HL-60/S4 (cell line): Measurements from ENCODE around the gene SHANK1.

Experiments
- in situ Hi-C: fragments of 300-500 bp; cut with MboI; formaldehyde crosslinking; loops from 2 replicates; pipeline ENCODE4 v1.14.3; 2022; ENCODE audit warnings: low sequenced_read_pairs

SHANK1 gene

DNA sequence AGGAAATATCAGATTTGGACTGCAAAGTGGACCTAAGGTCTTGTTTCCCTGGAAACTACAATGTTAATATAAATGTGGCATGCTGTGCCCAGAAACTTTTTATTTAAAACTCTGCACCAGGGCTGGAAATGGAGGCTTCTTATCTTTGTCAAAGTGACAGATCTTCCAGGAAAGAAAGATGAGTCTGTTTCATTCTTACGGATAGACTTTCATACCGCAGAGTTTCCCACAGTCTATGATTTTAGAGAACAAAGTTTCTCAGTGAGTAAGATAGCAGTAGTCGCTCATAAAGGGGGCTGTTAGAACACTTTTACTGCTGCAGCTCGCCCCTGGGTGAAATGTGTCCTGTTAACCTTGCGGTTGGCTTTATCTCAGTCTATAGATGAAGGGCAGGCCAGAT lies 10.3 kb upstream of the SHANK1 start:
- in situ Hi-C loops: no loop called here

DNA sequence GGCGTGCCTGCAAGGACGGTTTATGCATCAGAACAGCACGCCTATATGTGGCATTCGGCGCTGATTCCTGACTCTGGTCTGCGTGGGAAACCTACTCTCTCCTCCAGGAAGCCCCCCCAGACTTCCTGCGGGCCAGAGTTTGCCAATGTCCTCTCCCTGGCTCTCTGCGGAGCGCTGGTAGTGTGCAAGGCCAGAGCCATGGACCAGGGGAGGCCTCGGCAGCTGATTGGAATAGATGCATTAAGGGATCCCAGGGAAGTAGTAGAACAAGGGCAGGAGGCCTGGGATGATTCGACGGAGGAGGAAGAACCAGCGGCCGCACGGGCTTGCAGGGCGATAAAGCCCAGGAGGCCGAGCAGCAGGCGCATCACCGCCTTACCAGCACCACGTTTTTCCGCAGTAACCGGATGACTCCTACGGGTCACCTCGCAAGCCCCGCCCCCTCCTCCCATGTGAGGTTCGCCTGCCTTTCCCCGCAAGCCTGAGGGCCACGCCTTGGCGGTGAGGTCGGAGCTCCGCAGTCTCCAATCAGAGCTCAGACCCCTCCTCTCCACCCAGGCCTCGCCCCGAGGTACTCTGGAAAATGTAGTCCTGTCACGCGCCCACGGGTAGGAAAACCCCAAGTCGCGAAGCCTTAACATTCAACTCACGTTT lies 8.6 kb upstream of the SHANK1 start:
- in situ Hi-C loops: no loop called here

DNA sequence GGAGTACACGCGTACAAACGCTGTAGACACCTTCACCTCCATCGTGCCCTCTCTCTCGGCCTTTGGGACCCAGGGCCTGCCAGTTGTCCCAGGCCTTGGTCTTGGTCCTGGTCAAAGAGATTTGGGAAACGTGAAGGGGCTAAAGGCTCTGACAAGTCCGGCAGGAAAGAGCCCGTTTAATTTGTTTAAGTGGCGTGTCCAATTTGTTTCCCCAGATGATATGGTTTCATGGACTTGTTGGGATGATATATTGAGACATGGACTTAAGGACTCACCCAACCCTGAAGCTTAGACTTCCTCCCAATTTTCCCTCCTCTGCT lies 6.3 kb upstream of the SHANK1 start:
- in situ Hi-C loops: no loop called here

DNA sequence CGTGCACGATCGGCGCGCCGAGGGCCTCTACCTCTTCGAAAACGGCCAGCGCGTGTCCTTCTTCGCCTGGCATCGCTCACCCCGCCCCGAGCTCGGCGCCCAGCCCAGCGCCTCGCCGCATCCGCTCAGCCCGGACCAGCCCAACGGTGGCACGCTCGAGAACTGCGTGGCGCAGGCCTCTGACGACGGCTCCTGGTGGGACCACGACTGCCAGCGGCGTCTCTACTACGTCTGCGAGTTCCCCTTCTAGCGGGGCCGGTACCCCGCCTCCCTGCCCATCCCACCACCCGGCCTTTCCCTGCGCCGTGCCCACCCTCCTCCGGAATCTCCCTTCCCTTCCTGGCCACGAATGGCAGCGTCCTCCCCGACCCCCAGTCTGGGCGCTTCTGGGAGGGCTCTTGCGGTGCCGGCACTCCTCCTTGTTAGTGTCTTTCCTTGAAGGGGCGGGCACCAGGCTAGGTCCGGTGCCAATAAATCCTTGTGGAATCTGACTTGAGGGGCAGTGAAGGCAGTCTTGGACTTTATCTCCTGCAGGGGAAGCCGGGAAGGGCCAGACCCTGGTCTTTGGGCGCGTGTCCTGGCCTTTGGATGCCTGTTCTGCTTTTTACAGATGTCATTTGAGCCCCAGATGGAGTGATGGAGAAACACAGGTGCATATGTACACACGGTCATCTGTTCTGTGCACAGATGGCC lies 5.8 kb upstream of the SHANK1 start:
- in situ Hi-C loops: no loop called here

DNA sequence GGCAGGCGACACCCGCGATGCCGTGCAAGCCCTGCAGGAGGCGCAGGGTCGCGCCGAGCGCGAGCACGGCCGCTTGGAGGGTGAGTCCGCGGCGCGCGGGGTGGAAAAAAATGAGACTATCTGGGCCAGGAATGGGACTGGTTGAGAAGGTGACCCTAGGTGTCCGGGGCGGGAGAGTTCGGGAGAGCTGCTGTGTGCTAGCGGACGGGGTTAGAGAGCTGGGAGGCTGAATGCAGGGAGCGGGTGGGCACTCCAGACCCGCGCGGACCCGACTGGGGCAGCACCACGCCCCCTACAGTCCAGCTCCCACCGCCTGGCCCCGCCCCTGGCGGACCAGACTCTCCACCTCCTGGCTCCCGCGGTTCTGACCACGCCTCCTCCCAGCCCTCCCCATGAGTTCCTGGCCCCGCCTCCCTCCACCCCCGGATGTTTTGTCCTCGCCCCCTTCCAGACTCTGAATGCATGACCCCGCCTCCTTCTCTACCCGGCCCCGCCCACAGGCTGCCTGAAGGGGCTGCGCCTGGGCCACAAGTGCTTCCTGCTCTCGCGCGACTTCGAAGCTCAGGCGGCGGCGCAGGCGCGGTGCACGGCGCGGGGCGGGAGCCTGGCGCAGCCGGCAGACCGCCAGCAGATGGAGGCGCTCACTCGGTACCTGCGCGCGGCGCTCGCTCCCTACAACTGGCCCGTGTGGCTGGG lies 5.1 kb upstream of the SHANK1 start:
- in situ Hi-C loops: no loop called here

- in situ Hi-C loops: no loop called here
Observed at GRCh38 chr19:50723735-50724521, 4.3 kb upstream of the SHANK1 start.

DNA sequence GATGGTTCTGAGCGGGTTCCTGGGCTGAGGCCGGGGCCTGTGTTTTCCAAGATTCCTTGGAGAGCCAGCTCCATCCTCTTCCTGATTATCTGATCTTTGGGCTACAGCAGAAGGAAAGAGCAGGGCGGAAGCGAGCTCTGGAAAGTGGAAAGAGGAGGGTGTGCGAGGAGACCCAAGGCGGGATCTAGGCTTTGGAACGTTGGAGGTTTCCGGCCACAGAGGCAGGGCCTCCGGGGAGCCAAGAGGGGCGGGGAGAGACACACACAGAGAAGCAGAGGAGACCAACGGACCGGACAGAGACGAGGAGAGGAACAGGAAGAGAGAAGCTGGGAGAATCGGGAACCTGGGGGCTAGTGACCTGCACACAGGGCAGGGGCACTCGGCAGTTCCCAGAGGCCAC lies 3.5 kb upstream of the SHANK1 start, which contains the start of gene CLEC11A:
CLEC11A (plus strand) TSS at position 296 of the 400 bp plus-strand sequence. CDS start 162 bp downstream, outside the sequence.
- in situ Hi-C loops: no loop called here

GRCh38 chr19:50722201-50723013 lies 2.8 kb upstream of the SHANK1 start:
- in situ Hi-C loops: no loop called here

- in situ Hi-C loops: no loop called here
Observed at GRCh38 chr19:50721441-50722137, 2.0 kb upstream of the SHANK1 start.

DNA sequence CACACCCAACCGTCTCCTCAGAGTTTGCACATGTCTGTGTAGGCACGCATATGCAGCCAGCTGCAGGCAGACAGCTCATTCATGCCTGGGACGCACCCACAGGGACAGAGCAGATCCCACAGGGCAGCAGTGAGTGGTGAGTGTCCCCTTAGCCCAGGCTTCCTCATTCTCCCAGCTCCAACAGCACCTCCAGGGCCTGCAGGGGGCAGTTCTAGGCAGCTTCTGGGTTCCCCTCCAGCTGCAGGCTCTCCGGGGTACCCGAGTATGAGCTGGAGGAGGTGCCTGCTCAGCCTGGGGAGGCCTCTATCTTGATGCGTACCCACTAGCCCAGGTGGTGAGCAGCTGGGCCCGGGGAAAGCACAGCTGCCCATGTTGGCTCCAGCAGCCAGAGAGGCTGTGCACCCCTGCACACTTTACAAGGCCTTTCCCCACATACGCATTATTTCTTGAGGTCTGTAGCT lies 1.3 kb upstream of the SHANK1 start:
- in situ Hi-C loops: no loop called here

DNA sequence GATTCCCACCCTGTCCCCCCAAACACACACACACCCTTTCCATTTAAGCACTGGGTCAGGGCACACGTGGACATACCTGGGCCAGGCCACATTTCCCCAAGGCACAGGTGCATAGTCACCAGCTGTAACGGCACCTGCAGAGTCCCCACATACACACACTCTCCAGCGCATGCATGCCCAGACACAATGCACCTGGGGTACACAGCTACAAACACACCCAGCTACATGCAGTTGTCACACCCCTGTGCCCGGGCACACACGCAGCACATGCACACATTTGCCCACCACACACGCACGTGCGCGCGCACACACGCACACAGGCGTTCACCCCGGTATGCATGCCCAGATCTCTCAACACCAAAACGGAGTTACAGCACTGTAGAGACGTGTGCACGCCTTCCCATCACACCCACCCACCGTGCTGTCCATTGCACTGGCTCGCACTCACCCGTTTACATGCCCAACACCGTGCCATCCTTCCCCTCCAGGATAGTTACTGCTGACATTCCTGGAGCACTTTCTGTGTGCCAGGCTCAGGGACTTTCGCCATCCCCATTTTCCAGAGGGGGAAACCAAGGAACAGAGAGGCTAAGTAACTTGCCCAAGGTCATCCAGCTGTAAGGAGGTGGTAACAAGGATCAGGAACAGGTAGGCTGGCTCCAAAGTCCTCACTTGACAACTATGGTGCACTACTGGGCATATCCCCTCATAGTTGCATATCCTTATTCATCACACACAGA lies 749 bp upstream of the SHANK1 start:
- in situ Hi-C loops: no loop called here

DNA sequence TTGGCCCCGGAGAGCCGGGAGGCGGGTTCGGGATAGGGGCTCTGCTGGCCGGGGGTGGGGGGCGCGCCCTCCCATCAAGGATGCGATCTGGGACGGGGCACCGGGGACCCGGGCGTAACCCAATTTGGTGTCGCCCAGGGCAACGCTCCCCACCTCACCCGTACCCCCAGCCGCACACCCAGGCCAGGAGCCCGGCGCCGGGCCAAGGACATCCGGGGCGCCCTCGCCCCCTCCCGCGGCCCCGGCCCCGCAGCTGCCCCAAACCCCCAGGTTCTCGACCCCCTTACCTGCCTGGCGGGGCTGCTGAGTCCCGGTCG lies 525 bp downstream of the SHANK1 start:
- in situ Hi-C loops: no loop called here

DNA sequence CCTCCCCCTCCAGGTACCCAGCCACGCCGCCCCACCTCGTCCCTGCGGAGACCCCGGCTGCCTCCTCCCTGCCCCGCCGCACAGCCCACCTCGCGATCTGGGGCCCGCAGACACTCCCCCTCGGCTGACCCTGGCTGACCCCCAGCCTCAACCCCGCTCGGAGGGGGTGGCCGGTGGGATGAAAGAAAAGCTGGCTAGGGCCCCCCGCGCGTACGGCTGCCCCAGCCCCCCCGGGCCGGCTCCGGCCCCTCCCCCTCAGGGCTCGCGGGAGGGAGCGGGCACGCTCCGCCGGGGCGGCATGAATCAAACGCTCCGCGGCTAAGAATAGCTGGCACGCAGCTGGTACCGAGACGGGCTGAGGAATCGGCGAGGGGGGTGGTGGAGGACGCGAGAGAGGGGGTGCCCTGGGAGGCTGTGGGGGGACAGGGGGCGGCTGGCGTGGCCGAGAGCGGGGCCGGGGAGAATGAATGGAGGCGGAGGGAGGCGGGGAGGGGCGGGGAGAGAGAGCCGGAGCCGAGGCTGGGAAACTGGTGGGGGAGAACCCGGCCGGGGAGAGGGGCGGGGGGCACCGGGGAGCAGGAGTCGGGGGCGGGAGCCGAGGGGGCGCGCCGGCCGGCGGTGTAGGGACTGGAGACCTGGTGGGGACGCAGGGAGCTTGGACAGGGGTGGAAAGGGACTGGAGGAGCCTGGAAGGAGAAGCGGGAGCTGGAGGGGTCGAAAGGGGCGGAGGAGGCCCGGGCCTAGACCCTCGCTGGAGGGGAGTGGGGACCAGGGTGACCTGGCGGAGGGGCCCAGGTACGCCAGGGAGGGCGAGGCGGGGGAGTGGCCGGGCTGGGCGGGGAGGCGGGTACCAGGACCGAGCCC lies 1.1 kb downstream of the SHANK1 start:
- in situ Hi-C loops: no loop called here

- in situ Hi-C loops: no loop called here
Observed at GRCh38 chr19:50717891-50718254, 1.7 kb downstream of the SHANK1 start.

DNA sequence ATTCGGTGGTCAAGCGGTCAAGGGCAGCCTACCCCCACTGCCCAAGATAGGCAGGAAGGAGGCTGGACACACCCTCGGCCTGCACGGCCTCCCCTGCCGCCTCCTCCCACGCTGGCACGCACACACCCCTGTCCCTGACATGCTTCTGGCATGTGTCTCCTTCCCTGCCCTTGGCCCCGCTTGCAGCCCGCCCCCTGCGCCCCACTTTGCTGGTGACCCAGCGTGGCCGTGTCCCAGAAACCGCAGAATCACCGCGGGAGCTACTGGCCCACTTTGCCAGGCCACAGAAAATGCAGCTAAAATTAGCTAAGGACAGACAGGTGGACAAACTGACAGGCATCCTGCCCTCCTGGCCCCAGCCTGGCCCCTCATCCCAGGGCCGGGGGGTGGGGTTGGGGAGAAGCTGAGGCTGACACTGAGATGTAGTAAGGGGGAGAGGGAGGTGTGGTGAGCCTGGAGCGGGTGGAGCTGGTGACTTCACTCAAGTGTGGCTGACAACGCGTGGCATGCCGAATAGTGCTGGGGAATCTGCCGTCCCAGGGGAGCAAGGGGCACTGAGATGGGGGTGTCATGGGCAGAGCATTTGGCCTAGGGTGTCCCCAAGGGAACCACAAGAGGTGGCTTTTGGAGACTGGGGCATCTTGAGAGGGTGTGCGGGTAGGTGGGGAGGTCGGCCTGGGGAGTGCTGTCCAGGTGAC lies 2.4 kb downstream of the SHANK1 start:
- in situ Hi-C loops: no loop called here

DNA sequence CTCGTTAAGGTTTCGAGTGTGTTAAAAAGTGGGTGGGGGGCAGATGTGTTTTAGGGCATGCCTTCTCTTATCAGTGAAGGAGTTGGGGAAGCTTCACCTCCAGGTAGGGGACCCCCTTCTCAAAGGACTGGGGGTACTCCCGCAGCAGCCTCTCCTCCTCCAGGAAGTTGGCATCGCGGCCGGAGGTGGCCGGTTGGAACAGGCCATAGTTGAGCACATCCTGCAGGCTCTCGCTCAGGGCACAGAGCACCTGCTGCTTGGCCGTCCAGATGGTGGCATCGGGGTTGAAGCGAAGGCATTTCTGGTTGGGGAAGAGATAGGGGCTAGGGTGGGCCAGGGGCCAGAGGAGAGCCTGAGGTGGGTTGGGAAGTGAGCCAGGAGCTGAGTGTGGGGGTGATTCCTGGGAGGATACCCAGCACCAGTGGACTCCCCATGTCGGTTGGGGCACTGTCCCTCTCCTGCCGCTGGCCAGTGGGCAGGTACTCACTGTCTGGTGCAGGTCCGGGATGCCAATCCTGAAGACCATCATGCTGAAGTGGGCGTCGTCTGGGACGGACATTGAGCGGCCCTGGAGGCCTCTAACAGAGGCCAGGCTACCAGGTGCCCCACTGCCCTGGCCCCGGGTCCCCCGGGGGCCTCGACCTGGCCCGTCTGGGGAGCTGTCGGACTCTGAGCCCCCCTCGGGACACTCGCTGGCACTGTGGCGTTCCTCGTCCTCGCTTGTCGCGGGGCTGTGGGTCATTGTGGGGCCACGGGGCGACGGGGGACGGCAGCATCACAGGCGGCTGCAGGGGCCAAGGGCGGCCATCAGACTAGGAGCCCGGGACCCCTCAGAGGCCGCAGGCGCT lies 3.2 kb downstream of the SHANK1 start:
- in situ Hi-C loops: no loop called here
